IMR-90 (cell line): ENCODE data around the gene FMO2.

ENCODE experiments used
- CEBPB ChIP-seq: IDR thresholded peaks from 2 replicates; pipeline ENCODE4 v1.6.1; 2012; ENCODE audit warnings: low read depth, low read length, improper control_type of control experiment
- CHD1 ChIP-seq: IDR thresholded peaks from 2 replicates; pipeline ENCODE4 v1.6.1; 2012; ENCODE audit warnings: low read depth, low read length, improper control_type of control experiment
- FOS ChIP-seq: fragments of 150-350 bp; IDR thresholded peaks from 2 replicates; pipeline ENCODE4 v1.6.1; 2016; ENCODE audit warnings: low read depth, low read length
- MAFK ChIP-seq: IDR thresholded peaks from 2 replicates; pipeline ENCODE4 v1.6.1; 2012; ENCODE audit warnings: low read depth, low read length, improper control_type of control experiment
- MAZ ChIP-seq: IDR thresholded peaks from 2 replicates; pipeline ENCODE4 v1.6.1; 2012; ENCODE audit warnings: low read depth, mild to moderate bottlenecking, low read length, improper control_type of control experiment, moderate library complexity, borderline replicate concordance
- POLR2A ChIP-seq: IDR thresholded peaks from 2 replicates; pipeline ENCODE4 v1.6.1; 2012; ENCODE audit warnings: mild to moderate bottlenecking, low read depth, low read length
- RAD21 ChIP-seq: IDR thresholded peaks from 2 replicates; pipeline ENCODE4 v1.6.1; 2012; ENCODE audit warnings: low read length, improper control_type of control experiment
- RFX5 ChIP-seq: IDR thresholded peaks from 2 replicates; pipeline ENCODE4 v1.8.0; 2012; ENCODE audit warnings: low read depth, mild to moderate bottlenecking, low read length, moderate library complexity
- SMC3 ChIP-seq: fragments of 150-350 bp; IDR thresholded peaks from 2 replicates; pipeline ENCODE4 v1.6.1; 2016; ENCODE audit warnings: low read depth, mild to moderate bottlenecking, antibody characterized with exemption, low read length, moderate library complexity
- USF2 ChIP-seq: fragments of 150-350 bp; IDR thresholded peaks from 2 replicates; pipeline ENCODE4 v1.6.1; 2017; ENCODE audit warnings: mild to moderate bottlenecking, antibody characterized with exemption, low read length, low read depth
- TF ChIP-seq, protein P1 (sequence below): conservative IDR thresholded peaks from 2 replicates; pipeline ENCODE4 v1.5.1; 2012; ENCODE audit warnings: mild to moderate bottlenecking, low read depth, low read length, improper control_type of control experiment
- TF ChIP-seq, protein P2 (sequence below): fragments of 150-350 bp; IDR thresholded peaks from 2 replicates; pipeline ENCODE4 v1.6.1; 2016; ENCODE audit warnings: low read depth, mild to moderate bottlenecking, low read length, moderate library complexity, borderline replicate concordance

- TF ChIP-seq POLR2A (no peak), USF2 (no peak), RAD21 (no peak), SMC3 (no peak), RFX5 (no peak), FOS (no peak), CEBPB (no peak), CHD1 (no peak), MAFK (no peak), MAZ (no peak)
- TF ChIP-seq, protein P1, sequence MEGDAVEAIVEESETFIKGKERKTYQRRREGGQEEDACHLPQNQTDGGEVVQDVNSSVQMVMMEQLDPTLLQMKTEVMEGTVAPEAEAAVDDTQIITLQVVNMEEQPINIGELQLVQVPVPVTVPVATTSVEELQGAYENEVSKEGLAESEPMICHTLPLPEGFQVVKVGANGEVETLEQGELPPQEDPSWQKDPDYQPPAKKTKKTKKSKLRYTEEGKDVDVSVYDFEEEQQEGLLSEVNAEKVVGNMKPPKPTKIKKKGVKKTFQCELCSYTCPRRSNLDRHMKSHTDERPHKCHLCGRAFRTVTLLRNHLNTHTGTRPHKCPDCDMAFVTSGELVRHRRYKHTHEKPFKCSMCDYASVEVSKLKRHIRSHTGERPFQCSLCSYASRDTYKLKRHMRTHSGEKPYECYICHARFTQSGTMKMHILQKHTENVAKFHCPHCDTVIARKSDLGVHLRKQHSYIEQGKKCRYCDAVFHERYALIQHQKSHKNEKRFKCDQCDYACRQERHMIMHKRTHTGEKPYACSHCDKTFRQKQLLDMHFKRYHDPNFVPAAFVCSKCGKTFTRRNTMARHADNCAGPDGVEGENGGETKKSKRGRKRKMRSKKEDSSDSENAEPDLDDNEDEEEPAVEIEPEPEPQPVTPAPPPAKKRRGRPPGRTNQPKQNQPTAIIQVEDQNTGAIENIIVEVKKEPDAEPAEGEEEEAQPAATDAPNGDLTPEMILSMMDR, result no peak
- TF ChIP-seq, protein P2, sequence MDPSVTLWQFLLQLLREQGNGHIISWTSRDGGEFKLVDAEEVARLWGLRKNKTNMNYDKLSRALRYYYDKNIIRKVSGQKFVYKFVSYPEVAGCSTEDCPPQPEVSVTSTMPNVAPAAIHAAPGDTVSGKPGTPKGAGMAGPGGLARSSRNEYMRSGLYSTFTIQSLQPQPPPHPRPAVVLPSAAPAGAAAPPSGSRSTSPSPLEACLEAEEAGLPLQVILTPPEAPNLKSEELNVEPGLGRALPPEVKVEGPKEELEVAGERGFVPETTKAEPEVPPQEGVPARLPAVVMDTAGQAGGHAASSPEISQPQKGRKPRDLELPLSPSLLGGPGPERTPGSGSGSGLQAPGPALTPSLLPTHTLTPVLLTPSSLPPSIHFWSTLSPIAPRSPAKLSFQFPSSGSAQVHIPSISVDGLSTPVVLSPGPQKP, result no peak
These were observed 10.7 kb downstream of the FMO2 start for GRCh38 chr1:171195767-171196166.
